Measurements from ENCODE around the gene COG1. TPM values are rescaled to one million over a fixed set of nuclear protein-coding genes. Genes with fewer than 3 reads are reported as not detected.
A peak's percentile ranks its signal among the peaks of the same experiment; 100 is the strongest.

COG1 gene
- total and polyA plus RNA-seq, 10 donors = 8.9 to 48.8 (median 32.2) TPM

DNA sequence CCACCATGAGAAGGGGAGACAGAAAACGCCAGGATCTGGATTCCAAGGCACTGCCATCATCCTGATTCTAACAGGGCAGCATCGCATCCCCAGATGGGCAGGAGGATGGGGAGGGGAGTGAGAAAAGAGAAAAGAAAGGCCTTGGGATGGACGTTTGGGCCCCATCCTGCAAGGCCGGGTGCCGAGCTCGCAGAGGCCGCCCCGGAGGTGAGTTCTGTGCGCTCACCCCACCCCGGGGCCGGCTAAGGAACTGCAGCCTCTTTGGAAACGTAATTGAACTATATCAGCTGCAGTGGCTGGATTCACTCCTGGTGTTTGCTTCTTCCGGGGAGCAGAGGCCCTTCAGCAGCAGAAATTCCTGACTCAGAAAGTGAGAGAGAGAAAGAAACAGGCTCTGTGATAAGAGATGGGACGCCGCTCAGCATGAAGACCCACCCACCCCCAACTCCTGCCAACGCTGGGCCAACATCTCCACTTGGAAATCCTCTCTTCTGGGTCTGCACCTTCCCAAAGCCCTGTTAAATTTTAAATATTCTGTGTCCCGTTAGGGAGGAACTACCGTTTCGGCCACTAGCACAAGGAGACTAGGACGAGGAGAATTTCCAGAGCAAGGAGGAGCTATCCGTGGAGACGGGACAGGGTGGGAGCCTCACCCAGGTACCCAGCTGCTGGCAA is 36.6 kb upstream of the COG1 start:
- no peaks in the 10 kb centered on the region for H3K36me3 ChIP-seq
- H3K4me1 ChIP-seq = peaks cover 3 to 25% (median 8%) of the 10 kb centered on the region in 6 donors
- peak overlapping the region in 2 of 8 donors; percentile 8 to 40 for H3K27ac ChIP-seq
- WGBS, 5 donors = 17 to 27% (median 26%) methylated on average over 19 to 22 of the region's 22 CpGs
- intact Hi-C loops (cut with DNase I; ENCODE audit: low total_unique reads) = loop anchor here (5.0 to 10.0 kb wide), 2 partner anchors 172 to 429 kb away; no protein-coding TSS in a partner anchor
- TF ChIP-seq POLR2A (IDR thresholded peaks at IDR 0.05) (no peak), POLR2AphosphoS5 (IDR thresholded peaks at IDR 0.05) (peak in 1 of 3 donors; percentile 55)
- TF ChIP-seq, protein P1, sequence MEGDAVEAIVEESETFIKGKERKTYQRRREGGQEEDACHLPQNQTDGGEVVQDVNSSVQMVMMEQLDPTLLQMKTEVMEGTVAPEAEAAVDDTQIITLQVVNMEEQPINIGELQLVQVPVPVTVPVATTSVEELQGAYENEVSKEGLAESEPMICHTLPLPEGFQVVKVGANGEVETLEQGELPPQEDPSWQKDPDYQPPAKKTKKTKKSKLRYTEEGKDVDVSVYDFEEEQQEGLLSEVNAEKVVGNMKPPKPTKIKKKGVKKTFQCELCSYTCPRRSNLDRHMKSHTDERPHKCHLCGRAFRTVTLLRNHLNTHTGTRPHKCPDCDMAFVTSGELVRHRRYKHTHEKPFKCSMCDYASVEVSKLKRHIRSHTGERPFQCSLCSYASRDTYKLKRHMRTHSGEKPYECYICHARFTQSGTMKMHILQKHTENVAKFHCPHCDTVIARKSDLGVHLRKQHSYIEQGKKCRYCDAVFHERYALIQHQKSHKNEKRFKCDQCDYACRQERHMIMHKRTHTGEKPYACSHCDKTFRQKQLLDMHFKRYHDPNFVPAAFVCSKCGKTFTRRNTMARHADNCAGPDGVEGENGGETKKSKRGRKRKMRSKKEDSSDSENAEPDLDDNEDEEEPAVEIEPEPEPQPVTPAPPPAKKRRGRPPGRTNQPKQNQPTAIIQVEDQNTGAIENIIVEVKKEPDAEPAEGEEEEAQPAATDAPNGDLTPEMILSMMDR (IDR thresholded peaks at IDR 0.05 in 8 of 11, conservative IDR thresholded peaks at IDR 0.05 in 3 of 11) = peak; percentile 56 to 82 (median 67)
- peak; percentile 89 for DNase-seq
- H3K9me3 ChIP-seq = no peaks in the 10 kb centered on the region
- peaks cover 0 to 28% (median 0%) of the 10 kb centered on the region in 7 donors for H3K27me3 ChIP-seq (replicated peaks in 1 of 7)
- H3K4me3 ChIP-seq = no peak overlapping the region

DNA sequence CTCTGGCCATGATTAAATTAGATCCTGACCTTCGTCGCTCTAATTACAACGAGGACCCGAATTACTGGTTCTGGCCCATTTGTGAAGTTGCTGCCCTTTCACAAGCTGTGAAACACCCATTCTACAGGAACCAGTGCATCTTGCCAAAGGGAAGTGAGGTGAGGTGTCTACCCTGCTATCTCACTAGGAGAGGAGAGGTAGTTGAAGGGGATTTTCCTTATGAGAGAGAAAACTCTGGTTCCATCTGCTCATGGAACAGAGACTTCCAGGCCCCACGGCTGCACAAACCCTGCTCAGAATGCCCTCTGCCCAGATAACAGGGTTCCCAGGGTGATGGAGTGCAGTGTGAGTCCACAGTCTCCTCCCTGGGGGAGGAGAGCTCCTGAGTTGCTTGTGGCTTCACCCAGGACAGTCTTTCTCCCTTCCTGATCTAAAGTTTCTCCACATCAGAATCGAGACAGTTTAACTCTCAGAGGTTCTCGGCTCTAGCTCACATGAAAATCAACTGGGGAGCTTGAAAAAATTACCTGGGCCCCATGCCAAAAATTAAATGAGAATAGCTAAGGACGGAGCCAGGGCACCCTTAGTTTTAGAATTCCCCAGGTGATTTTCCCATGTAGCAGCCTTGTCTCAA is 35.9 kb upstream of the COG1 start:
- WGBS, 5 donors = 60 to 75% (median 71%) methylated on average over 8 of the region's 8 CpGs
- peaks cover 3 to 25% (median 8%) of the 10 kb centered on the region in 6 donors for H3K4me1 ChIP-seq
- H3K9me3 ChIP-seq = no peaks in the 10 kb centered on the region
- no peak overlapping the region for H3K4me3 ChIP-seq
- TF ChIP-seq POLR2A (IDR thresholded peaks at IDR 0.05) = no peak
- TF ChIP-seq POLR2AphosphoS5 (IDR thresholded peaks at IDR 0.05) = no peak
- TF ChIP-seq, protein P1 (IDR thresholded peaks at IDR 0.05 in 8 of 11, conservative IDR thresholded peaks at IDR 0.05 in 3 of 11) = no peak
- peak overlapping the region in 3 of 8 donors; percentile 8 to 40 (median 22) for H3K27ac ChIP-seq
- peaks cover 0 to 35% (median 0%) of the 10 kb centered on the region in 7 donors for H3K27me3 ChIP-seq (replicated peaks in 1 of 7)
- H3K36me3 ChIP-seq = no peaks in the 10 kb centered on the region
- intact Hi-C loops (cut with DNase I; ENCODE audit: low total_unique reads) = loop anchor here (5.0 to 10.0 kb wide), 2 partner anchors 172 to 430 kb away; no protein-coding TSS in a partner anchor
- DNase-seq = no peak

DNA sequence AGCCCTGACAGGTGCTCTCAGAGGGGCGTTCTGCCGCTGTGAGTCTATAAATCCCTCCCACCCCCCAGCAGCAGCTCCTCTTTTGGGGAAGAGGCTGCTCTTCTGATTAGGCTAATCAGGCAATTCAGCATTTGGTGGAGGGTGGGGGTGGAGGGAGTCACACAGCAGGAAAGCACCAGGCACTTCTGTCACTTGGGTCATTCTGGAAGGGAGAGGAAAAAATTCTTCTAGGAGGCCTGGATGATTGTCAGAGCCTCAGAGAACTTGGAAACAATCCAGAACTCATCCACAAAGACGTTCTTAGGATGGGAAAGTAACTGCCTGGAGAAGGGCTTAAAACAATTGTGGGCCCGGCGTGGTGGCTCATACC is 35.3 kb upstream of the COG1 start:
- no peak for DNase-seq
- peaks cover 0 to 40% (median 0%) of the 10 kb centered on the region in 7 donors for H3K27me3 ChIP-seq (replicated peaks in 1 of 7)
- intact Hi-C loops (cut with DNase I; ENCODE audit: low total_unique reads) = loop anchor here (5.0 to 10.0 kb wide), 2 partner anchors 173 to 430 kb away; no protein-coding TSS in a partner anchor
- H3K27ac ChIP-seq = peak overlapping the region in 3 of 8 donors; percentile 8 to 40 (median 22)
- WGBS, 5 donors = 61 to 72% (median 70%) methylated on average over 5 of the region's 5 CpGs
- TF ChIP-seq POLR2A (IDR thresholded peaks at IDR 0.05) (no peak), POLR2AphosphoS5 (IDR thresholded peaks at IDR 0.05) (no peak)
- TF ChIP-seq, protein P1 (IDR thresholded peaks at IDR 0.05 in 8 of 11, conservative IDR thresholded peaks at IDR 0.05 in 3 of 11) = no peak
- H3K36me3 ChIP-seq = no peaks in the 10 kb centered on the region
- H3K4me1 ChIP-seq = peaks cover 3 to 20% (median 8%) of the 10 kb centered on the region in 6 donors
- no peaks in the 10 kb centered on the region for H3K9me3 ChIP-seq
- H3K4me3 ChIP-seq = no peak overlapping the region

DNA sequence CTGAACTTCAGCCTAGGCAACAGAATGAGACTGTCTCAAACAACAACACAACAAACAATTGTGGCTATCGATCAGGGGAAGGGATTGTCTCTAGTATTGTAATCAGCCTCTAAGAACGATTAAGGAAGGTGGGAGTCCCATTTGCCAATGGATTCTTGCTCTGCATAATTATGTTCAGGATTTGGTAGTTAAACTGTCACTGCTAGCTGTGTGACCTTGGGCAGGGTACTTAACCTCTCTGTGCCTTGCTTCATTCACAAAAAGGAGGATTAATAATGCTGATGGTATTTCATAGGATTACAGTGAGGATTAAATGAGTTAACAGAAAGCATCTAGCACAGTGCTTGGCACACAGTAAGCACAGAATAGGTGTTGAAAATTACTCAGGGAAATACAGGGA is 34.7 kb upstream of the COG1 start:
- no peak overlapping the region for H3K4me3 ChIP-seq
- WGBS, 5 donors = 76 to 86% (median 79%) methylated on average over 2 of the region's 2 CpGs
- no peak for TF ChIP-seq POLR2A (IDR thresholded peaks at IDR 0.05)
- no peak for TF ChIP-seq POLR2AphosphoS5 (IDR thresholded peaks at IDR 0.05)
- TF ChIP-seq, protein P1 (IDR thresholded peaks at IDR 0.05 in 8 of 11, conservative IDR thresholded peaks at IDR 0.05 in 3 of 11) = no peak
- peaks cover 0 to 46% (median 3%) of the 10 kb centered on the region in 7 donors for H3K27me3 ChIP-seq (replicated peaks in 1 of 7)
- no peak overlapping the region for H3K27ac ChIP-seq
- peaks cover 3 to 20% (median 8%) of the 10 kb centered on the region in 6 donors for H3K4me1 ChIP-seq
- intact Hi-C loops (cut with DNase I; ENCODE audit: low total_unique reads) = loop anchor here (5.0 to 10.0 kb wide), 2 partner anchors 173 to 431 kb away; no protein-coding TSS in a partner anchor
- H3K9me3 ChIP-seq = no peaks in the 10 kb centered on the region
- no peaks in the 10 kb centered on the region for H3K36me3 ChIP-seq
- DNase-seq = no peak
